Right kidney (tissue), 1 donor: Measurements from ENCODE around the gene CHCHD3.
"Not testable (repeated sequence)": the region's sequence is repeated elsewhere in the genome, so short reads cannot be mapped to it uniquely, and the experiment has no call there.

Experiments used
- DNase-seq: peaks from one replicate; pipeline ENCODE4 v3.0.0-alpha.2; 2016

Gene CHCHD3

DNA sequence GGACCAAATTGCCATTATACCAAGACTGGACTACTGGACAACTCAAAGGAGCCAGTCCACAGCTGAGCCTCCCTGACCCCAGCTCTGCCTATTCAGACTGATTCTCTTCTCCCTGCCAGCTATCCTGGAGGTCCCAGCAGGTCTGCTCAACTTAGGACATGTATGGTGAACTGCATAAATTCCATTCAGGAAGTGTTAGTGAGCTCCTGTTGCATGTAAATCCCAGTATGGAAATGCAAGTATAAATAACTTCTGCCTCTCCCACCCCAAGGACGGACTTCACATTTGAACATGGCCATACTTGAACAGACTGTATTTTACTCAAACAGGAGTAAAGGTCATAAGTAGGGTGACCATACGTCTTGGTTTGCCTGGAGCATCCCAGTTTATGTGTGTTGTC, 128.4 kb downstream of the CHCHD3 start:
- DNase-seq = no peak

DNA sequence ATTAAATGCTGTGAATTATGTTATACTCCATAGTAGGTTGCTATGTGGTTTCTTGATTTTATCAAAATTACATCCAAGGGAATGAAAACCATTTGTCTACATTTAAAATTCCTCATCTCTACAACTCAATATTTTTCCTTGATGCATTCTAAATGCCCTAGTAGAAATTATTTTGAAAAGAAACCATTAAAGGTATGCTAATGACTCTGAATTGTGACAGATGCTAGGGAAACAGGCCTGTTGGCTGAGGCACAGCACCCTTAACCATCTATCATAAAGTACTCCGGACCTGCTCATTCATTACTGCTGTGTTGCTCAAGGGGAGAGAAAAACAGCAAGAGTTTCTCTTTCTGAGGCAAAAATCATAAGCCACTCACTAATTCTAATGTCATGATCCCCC, 131.2 kb downstream of the CHCHD3 start:
- no peak for DNase-seq

- DNase-seq = no peak
These were observed 134.9 kb downstream of the CHCHD3 start for GRCh38 chr7:132947011-132947410.

DNA sequence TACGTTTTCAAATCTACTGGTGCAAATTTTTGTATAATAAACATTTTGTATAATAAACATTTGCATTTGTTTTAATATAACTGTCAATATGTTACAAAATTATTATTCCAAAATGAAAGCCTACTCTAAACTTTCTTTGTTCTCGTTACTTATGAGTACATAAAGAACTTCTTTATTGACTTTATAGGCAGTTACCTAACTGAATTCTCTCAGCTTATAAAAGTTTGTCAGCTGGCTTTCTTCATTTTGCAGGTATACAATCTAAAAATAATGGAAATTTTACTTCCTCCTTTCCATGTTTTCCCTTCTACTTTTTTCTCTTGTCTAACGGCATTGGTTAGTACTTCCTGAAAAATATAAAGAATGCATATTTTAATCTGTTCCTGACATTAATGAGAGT, 137.1 kb downstream of the CHCHD3 start:
- no peak for DNase-seq

DNA sequence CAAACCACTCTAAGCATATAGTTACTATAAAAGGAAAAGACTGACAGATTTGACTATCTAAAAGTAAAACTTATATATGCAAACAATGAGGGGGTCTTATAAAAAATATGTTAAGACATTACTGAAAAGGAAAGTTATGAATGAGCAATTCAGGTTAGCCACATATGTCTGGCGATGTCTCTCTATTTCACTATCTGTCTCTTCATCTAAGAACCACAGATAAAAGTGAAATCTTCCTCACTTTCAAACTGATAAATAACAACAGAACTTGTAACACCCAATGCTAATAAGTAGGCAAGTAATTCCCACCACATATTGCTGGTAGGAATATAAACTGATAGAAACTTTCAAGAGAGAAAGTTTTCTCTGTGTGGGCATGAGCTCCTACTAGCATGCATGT, 138.2 kb downstream of the CHCHD3 start:
- DNase-seq = no peak

- DNase-seq = no peak
These were observed 139.2 kb downstream of the CHCHD3 start for GRCh38 chr7:132942701-132943100.

DNA sequence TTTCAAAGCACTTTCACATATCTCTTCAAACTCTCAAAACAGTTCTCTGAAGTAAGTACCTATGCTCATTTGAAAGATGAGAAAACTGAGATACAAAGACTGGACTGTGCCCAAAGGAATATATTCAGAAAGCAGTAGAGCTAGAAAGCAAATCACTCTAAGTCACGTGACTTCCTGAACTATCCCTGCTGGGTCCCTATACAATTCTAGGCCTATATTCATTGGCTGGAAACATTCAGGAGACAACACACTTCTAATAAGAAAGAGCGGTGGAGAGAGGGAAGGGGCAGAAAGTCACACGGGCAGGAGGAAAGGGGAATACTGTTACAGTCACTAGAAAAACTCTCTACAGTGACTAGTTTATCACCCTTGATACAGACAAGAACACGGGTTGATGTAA, 140.0 kb downstream of the CHCHD3 start:
- DNase-seq = no peak

DNA sequence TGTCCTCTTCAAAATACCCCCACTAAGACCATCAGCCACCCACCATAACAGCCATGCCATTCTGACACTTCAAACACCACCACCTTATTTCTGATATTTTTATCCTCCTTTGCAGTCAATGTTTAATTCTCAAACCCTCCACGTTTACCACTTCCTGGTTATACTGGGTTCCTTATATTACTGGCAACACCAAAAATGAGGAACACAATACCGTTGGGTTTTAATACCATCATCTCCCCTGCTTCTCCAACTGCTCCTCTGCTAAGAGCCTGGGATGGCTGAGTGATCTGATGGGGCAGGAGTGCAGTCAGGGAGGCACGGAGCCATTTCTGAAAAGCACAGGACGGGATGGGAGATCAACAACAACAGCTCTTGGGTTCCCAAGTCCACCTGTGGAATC, 140.5 kb downstream of the CHCHD3 start:
- no peak for DNase-seq

DNA sequence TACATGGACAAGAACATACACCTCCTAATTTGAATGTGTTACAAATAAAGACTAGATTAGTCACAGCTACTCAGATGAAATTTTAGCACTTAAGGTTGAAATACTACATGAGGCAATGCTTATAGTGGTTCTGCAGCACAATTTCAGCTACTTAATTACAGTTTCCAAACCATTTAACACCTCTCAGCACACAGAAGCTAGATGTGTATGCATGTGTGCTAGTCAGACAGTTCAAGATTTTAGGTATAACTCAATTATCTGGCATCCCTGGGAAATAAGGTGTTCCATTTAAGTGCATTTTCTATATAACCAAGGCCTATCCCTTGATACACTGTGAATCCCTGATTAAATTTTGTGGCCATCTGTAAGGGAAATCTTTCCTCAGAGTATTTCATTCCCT, 141.8 kb downstream of the CHCHD3 start:
- no peak for DNase-seq

GRCh38 chr7:132939495-132939894, 142.4 kb downstream of the CHCHD3 start:
- no peak for DNase-seq

GRCh38 chr7:132937286-132937685, 144.6 kb downstream of the CHCHD3 start:
- DNase-seq = no peak

DNA sequence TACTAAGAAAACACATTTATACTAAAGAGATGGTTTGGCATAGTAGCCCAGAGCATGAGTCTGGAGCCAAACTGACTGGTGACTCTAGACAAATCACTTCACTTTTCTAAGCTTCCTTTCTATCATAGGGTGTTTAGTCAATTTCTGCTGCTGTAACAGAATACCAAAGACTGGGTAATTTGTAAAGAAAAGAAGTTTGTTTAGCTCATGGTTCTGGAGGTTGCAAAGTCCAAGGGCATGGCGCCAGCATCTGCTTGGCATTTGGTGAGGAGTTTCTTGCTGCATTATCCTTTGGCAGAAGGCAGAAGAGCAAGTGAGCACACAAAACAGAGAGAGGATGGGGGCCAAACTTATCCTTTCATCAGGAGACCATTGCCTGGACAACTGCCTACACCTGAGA, 146.3 kb downstream of the CHCHD3 start:
- DNase-seq = no peak

DNA sequence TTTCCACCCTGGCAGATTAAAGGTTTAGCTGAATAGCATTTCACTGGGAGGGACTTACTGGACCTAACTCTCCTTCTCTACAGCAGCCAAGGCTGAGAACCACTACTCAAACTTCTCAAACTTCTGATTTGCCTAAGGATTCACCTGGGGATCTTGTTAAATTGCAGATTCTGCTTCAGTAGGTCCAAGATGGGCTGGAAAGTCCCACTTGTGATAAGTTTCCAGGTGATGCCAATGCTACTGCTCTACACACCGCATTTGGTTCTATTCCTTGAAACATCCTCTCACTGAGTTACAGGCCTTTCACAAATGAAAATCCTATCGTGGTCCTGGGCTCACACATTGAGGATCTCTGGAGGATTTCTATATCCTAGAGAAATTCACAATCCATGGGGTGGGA, 147.9 kb downstream of the CHCHD3 start:
- no peak for DNase-seq

- no peak for DNase-seq
These were observed 148.8 kb downstream of the CHCHD3 start for GRCh38 chr7:132933072-132933458.

DNA sequence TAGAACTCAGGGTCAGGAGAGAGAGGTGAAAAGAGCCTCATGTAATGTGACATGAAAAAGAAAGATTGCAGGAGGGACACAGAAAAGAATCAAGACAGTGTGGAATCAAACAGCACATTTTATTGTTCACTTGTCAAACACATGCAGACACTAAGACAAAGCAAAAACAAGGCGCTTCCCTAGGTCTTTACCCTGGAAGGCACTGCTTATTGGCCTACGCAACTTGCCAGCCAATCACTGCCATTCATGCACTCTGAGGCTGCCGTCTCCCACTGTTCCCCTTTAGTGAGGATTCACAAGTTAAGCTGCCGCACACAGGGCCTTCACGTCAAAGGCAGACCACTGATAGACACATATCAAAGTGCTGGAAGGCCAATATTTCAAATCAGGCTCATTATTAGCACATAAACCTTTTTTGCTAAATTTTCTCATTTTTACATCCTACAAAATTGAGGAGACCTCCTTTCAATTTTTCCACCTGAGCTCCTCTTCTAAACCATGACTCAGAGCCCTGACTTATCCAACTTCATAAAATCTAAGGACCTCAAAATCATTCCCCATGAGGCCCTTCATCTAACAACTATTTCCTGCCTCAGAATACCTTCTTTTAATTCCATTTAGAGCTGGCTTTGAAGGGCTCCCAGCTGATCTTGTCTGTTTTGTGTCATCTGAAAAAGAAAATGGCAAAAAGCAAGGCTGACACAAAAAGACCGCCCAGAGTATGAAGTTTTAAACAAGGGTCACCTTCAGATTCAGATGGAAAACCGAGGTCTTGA, 149.4 kb downstream of the CHCHD3 start:
- no peak for DNase-seq

DNA sequence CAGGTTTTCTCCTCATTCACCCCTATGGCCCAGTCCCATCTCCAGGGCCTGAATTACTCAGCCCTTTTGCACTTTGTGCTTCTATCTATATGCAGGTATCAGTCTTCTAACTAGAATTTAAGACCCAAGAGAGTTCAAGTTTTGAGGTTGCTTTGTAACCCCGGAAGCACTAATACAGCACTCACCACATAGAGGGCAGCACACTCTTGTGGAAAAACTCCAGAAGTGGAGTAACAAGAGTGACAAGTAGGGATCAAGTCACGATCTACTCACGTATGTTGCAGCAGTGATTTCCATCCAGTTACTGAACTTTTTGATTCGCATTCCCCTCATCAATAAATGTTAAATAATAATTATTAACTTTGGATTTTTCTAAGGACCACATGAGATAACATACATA, 151.0 kb downstream of the CHCHD3 start:
- no peak for DNase-seq

- not testable (repeated sequence) for DNase-seq
These were observed 151.9 kb downstream of the CHCHD3 start for GRCh38 chr7:132929944-132930343.

- DNase-seq = no peak
These were observed 162.1 kb downstream of the CHCHD3 start for GRCh38 chr7:132919771-132920170.

DNA sequence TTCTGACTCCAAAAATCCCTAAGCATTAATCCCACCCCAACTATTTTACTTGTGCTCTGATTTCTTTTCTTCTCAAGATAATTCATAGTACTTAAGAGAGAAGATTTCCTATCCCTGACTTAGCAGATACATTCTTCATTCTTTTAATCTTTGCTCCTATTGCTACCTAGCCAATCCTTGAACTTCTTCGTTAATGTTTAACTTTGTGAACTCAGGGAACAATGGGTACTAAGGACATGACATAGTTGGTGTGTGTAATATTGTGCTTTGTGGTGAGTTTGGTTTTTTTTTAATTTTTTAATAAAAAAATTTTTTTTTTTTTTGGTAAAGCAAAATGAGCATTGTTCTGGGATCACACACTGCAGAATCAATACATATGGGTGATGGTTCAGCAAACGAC, 166.2 kb downstream of the CHCHD3 start:
- DNase-seq = no peak

GRCh38 chr7:132910657-132911056, 171.2 kb downstream of the CHCHD3 start:
- DNase-seq = no peak

GRCh38 chr7:132907380-132907940, 174.4 kb downstream of the CHCHD3 start:
- DNase-seq = no peak

DNA sequence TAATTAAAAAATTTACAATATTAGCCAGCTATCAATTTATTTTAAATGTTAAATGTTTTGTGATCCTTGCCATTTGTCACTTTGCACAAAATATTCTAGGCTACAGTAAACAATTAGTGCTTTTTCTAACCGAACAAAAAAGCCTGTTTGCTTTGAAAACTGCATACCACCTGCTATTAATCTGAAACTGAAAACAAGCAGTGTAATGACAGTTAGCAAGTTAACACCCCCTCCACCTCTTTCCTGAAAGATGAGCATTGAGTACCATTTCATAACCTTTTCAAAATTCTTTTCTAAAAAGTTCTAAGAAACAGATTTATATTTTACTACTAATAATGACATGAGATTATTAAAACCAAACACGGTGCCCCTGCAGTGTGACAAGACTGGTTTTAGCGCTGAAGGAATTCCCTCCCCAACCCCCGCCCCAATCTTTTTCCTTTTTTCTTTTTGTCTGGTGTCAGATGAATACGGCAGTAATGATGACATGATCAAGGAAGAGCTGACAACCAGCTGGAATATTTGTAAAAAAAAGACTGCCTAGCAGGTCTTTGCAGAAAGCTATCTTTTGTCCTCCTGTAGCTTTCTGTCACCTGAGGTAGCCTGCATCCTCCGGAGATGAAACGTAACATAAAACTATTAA, 175.6 kb downstream of the CHCHD3 start:
- DNase-seq = no peak

GRCh38 chr7:132905136-132905535, 176.8 kb downstream of the CHCHD3 start:
- DNase-seq = not testable (repeated sequence)

DNA sequence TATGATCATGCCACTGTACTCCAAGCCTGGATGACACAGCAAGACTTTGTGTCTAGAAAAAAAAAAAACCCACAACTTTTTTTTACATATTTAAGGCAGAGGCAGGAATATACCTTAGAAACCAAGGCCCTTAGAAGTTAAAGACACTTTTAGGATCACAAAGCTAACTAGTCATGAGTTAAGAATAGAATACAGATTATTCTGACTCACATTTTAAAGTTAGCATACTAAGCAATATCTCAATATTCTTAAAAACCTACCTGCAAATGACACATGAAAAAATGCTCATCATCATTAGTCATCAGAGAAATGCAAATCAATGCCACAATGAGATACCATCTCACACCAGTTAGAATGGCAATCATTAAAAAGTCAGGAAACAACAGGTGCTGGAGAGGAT, 177.7 kb downstream of the CHCHD3 start:
- no peak for DNase-seq
